Stimulated activated CD8-positive, alpha-beta memory T cell treated with anti-CD3 and anti-CD28 coated beads, Interleukin-4, amount 100 ng/mL, for 4 hours (primary cell): ENCODE data around the gene DLGAP1.
"Not testable (repeated sequence)": the region's sequence is repeated elsewhere in the genome, so short reads cannot be mapped to it uniquely, and the experiment has no call there.

Source experiments
- DNase-seq, 2 donors: peaks; one replicate each; pipeline ENCODE4 v3.0.0-alpha.2; 2020; ENCODE audit warnings: low read depth in 2 of 2, low spot score in 1 of 2

DLGAP1 gene

GRCh38 chr18:3703732-3704176 lies 751.4 kb downstream of the DLGAP1 start:
- no peak for DNase-seq

GRCh38 chr18:3699707-3700567 lies 755.2 kb downstream of the DLGAP1 start:
- DNase-seq, result not testable (repeated sequence)

GRCh38 chr18:3694030-3694778 lies 760.9 kb downstream of the DLGAP1 start:
- not testable (repeated sequence) for DNase-seq

GRCh38 chr18:3693410-3693809 lies 761.7 kb downstream of the DLGAP1 start:
- no peak for DNase-seq

GRCh38 chr18:3692691-3693090 lies 762.4 kb downstream of the DLGAP1 start:
- no peak for DNase-seq

DNA sequence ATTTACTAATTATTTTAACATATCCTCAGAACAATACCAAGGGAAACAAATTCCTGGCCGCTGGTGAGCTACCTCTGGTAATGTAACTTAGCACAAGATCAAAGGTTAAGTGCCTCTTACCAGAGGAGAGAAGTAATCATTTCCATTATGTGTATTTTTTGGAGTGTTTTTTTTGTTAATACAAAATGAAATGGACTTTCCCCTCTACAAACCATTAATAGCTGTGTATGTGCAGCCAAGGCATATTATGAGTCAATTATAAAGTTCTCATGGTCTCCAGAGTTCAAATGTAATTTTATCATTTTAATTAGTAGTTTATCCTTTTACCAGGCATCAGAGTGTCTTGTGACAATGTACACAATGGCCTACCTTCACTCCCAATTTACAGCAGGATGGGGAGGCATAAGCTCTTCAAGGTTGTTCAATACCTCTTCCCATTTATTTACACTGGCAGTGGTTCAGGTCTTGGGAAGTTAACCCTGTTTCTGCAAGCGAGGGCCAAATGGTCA lies 762.9 kb downstream of the DLGAP1 start:
- no peak for DNase-seq

DNA sequence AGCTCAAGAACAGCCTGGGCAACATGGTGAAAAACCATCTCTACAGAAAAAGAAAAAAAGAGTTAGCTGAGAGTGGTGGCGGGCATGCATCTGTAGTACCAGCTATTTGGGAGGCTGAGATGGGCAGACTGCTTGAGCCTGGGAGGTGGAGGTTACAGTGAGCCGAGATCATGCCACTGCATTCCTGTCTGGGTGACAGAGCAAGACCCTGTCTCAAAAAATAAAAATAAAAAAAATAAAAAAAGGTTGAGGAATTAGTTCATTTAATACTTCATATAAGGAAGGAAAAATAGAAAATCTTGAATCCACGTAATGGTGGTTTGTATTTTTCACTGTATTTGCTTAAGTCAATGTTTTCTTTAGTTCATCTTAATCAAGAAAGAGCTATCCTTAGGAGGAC lies 763.4 kb downstream of the DLGAP1 start:
- no peak for DNase-seq

DNA sequence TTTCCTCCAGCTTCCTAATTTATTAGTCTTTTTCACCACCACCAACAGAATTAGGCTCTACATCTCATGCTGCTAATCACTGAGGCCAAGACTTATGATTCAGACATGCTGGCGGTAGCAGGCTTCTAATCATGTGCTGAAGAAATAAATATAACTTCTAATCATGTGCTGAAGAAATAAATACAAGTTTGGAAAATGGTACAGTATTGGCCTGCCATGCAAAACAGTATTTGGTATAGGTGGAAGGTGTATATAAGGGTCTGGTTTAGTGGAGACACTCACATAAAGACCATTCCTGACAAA lies 764.4 kb downstream of the DLGAP1 start:
- no peak for DNase-seq

DNA sequence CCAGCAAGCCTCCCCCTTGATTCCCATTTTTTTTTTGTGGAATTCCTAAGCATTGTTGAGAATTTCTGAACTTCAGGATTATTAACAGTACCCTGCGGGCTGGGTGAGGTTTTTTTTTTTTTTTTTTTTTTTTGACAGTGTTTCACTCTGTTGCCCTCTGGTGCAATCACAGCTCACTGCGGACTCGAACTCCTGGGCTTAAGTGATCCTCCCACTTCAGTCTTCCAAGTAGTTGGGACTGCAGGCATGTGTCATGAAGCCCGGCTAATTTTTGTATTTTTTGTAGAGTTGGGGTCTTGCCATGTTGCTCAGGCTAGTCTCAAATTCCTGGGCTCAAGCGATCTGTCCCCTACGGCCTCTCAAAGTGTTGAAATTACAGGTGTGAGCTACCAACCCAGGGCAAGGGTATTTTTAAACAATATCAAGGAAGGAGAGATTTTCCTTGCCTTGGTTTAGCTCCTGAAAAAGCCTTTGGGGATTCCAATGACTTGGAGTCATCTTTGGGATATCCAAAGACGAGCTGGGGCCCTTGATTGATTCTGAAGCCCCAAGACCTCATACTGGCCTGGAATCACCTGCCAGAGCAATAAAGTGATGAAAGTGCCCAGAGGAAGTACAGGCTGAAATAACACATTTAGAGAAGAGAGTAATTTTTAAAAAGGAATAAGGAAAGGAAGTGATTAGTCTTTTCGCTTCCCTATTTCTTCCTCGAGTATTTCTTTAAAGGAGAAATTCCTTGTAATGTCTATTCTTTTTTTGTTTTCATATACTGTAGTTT lies 764.9 kb downstream of the DLGAP1 start:
- DNase-seq, result no peak

- no peak for DNase-seq
These were observed 766.0 kb downstream of the DLGAP1 start for GRCh38 chr18:3689091-3689490.

- no peak for DNase-seq
These were observed 766.4 kb downstream of the DLGAP1 start for GRCh38 chr18:3688690-3689089.

DNA sequence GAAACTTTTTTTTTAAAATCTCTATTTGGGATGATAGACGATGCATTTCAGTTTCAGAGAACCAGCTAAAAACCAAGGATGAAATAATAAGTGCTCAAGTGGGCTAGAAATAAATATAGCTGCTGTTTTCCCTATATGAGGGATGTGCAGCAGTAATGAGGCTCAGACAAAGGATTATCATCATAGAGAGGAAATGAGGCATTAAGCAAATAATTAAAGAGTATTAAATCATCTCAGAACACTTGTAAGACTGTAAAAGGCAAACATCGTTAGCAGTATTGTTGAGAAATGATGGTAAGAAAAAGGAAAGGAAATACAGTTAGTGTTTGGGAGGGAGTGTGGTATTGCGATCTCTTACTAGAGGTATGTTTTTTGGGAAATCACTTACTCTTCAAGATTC lies 771.6 kb downstream of the DLGAP1 start:
- no peak for DNase-seq

- no peak for DNase-seq
These were observed 773.0 kb downstream of the DLGAP1 start for GRCh38 chr18:3682061-3682460.

- no peak for DNase-seq
These were observed 775.9 kb downstream of the DLGAP1 start for GRCh38 chr18:3679241-3679640.

DNA sequence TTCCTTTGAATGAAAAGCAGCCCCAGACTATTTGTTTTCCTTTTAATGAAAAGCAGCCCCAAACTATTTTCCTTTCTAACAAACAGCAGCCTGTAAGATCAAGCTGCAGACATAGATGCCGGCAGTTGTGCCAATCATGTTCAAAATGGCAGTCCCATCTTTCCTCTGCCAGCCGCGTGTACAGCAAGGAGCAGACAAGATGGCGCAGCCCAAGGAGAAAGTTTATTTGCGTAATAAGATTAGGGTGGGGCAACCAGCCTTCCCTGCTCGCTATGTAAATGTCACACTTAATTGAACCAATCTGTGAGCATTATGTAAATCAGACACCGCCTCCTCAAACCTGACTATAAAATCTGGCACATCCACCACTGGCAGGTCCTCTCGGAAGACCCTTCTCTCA lies 779.1 kb downstream of the DLGAP1 start:
- DNase-seq, result no peak

DNA sequence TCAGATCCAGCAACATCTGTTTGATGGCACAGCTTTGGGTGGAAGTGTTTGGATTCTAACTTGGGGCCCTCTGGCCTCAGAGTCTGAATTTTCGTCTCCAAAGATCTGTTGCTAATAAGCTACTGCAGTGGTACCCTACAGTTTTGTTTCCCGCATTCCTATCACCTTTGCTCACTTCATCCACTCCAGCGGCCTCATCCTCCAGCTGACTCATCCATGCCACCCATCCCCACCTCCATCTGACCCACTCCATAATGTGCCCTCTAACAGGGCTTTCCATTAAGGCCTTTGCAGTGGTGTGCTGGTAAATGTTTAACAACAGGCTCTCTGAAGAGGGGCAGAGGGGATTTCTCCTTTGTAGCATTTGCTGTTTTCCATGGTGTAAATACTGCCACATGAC lies 779.7 kb downstream of the DLGAP1 start:
- DNase-seq, result no peak

GRCh38 chr18:3671176-3671575 lies 783.9 kb downstream of the DLGAP1 start:
- DNase-seq, result no peak

DNA sequence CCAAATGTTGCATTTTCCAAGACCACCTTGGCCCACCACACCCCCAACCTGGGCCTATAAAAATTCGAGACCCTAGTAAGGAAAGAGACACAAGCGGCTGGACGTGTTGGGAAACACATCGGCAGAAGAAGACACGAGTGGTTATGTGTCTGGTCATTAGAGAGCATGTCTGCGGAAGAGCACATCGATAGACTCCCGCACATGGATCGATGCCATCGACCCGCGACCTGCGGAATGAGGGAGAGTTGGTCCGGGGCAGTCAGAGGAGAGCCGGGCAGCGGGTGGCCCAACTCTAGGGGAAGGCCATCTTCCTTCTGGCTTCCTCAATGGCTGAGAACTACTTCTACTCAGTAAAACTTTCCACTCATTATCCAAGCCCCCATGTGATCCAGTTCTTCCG lies 785.7 kb downstream of the DLGAP1 start:
- DNase-seq, result no peak

DNA sequence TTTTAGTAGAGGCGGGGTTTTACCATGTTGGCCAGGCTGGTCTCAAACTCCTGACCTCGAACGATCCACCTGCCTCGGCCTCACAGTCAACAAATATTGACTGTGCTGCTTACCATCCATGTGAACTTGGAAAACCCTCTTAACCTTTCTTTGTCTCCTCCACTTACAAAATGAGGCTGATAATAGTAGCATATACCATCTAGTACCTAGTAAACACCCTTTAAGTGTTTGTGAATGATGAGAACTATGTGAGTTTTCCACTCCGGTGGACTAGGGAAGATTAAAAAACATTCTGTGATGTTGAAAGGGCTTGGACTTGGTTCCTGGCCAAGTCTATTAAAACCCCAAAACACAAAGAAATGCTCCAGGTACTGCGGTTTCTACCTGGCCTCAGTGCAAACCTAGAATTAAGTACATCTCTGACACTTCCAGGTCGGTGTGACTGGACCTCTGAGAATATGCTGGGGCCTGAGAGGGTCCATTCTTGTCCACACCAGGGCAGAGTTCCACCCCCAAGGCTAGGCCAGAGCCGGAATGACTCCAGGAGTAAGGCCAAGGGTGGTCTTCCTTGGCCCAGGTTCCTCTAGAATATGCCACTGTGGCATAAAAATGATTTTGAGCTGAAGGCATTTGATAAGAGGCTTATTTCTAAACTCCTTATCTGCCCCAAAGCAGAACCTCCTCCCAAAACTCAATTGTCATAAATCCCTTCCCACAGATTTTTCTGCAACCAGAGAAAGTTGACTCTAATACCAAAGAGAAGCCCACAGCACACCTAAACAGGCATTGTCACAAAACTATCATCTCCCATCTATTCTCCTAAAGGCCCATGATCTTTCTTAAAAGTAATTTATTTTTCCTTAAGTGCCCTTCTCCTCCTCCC lies 787.6 kb downstream of the DLGAP1 start:
- no peak for DNase-seq

- no peak for DNase-seq
These were observed 788.4 kb downstream of the DLGAP1 start for GRCh38 chr18:3666526-3667254.
